ENCODE measurements around the gene ACVR1B. TPM values are rescaled to one million over a fixed set of nuclear protein-coding genes. Genes with fewer than 3 reads are reported as not detected.

ACVR1B gene
- total RNA-seq, result 13.3 and 16.4 TPM in 2 replicates

GRCh38 chr12:51951199-51951842, at the start of gene ACVR1B:
Gene ACVR1B (plus strand): TSS chr12:51951699. CDS start chr12:51951744, 45 bp downstream.

DNA sequence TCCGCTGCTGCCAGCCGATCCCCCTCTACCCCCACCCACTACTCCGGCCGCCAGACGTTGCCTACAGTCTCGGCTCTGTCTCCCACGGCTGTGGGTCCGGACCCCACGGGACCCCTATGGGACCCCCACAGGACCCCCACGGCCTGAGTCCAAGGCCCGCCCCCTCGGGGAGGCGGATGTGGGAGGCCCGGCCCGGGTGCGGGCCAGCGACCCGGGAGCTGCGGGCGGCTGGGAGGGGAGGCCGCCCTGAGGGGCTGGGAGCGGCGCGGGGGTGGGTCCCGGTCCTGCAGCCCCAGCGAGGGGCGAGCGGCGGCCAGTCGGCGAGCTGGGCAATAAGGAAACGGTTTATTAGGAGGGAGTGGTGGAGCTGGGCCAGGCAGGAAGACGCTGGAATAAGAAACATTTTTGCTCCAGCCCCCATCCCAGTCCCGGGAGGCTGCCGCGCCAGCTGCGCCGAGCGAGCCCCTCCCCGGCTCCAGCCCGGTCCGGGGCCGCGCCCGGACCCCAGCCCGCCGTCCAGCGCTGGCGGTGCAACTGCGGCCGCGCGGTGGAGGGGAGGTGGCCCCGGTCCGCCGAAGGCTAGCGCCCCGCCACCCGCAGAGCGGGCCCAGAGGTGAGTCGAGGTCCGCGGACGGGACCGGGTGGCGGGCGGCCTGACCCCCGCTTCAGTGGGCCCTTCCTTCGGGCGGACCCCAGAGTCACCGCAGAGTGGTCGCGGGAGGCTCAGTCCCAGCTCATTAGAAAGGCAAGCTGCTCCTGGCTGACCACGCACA, 44.2 kb upstream of the ACVR1B start, which contains the start of gene ACVRL1:
TSS of gene ACVRL1 (plus strand) at position 422 of the 773 bp plus-strand sequence. CDS start 4,971 bp downstream, outside the sequence.

DNA sequence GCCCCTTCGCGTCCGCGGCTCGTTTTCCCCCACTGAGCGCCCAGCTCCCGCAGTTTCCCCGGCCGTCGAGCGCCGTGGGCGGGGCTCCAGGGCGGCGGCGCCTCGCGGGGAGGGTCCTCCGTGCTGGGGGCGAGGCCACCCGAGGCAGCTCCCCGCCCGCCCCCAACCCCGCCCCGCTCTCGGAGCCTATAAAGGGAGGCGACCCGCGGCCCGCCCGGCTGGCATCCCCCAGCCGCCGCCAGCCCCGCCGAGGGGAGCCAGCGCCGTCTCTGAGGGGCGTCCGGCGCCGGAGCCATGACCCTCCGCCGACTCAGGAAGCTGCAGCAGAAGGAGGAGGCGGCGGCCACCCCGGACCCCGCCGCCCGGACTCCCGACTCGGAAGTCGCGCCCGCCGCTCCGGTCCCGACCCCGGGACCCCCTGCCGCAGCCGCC, 55.2 kb downstream of the ACVR1B start, which contains the start of gene TAMALIN:
TSS of gene TAMALIN (plus strand) at position 221 of the 432 bp plus-strand sequence. CDS start at position 295, 74 bp downstream.

Other genes starting within 250 kb of the ACVR1B start
- gene FIGNL2, start 103.0 kb upstream of the ACVR1B start, total RNA-seq, result 0.61 and 0.65 TPM in 2 replicates
- 0.15 and 0.32 TPM in 2 replicates for gene ANKRD33, start 63.6 kb upstream of the ACVR1B start, total RNA-seq
- gene ACVRL1, start 44.2 kb upstream of the ACVR1B start, total RNA-seq, result 1,152 and 1,206 TPM in 2 replicates
- gene TAMALIN, start 55.2 kb downstream of the ACVR1B start, total RNA-seq, result 35.4 and 52.0 TPM in 2 replicates
- 0.46 and 0.97 TPM in 2 replicates for gene NR4A1, start 99.7 kb downstream of the ACVR1B start, total RNA-seq
- gene ATG101, start 118.3 kb downstream of the ACVR1B start, total RNA-seq, result 89.5 and 90.6 TPM in 2 replicates
- gene SMIM41, start 128.0 kb downstream of the ACVR1B start, total RNA-seq, result not detected in 2 replicates
- gene KRT80, start 240.3 kb downstream of the ACVR1B start, total RNA-seq, result 11.1 and 11.4 TPM in 2 replicates

Measured in epithelial cell of umbilical artery (primary cell).